ENCODE data around the gene STRC. TPM values are rescaled to one million over a fixed set of nuclear protein-coding genes. Genes with fewer than 3 reads are reported as not detected.
"Not testable (repeated sequence)": the region's sequence is repeated elsewhere in the genome, so short reads cannot be mapped to it uniquely, and the experiment has no call there.

STRC gene
- total RNA-seq, 1 donor from 2014 or later, result not detected

DNA sequence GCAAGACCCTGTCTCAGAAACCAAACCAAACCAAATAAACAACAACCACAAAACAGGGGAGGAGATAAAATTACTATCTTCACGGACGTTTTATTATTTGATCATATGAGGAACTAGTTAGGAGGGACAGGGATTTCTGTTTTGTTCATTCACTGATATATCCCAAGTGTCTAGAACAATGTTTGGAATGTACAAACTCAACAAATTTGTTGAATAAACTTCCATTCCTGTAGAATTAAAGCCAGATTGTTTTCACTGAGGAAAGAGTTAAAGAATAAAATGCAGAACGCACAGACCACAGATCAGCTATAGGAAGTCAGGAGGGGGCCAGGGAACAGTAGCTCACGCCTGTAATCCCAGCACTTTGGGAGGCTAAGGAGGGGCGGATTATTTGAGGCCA, 6.5 kb upstream of the STRC start:
- TF ChIP-seq, protein P1, sequence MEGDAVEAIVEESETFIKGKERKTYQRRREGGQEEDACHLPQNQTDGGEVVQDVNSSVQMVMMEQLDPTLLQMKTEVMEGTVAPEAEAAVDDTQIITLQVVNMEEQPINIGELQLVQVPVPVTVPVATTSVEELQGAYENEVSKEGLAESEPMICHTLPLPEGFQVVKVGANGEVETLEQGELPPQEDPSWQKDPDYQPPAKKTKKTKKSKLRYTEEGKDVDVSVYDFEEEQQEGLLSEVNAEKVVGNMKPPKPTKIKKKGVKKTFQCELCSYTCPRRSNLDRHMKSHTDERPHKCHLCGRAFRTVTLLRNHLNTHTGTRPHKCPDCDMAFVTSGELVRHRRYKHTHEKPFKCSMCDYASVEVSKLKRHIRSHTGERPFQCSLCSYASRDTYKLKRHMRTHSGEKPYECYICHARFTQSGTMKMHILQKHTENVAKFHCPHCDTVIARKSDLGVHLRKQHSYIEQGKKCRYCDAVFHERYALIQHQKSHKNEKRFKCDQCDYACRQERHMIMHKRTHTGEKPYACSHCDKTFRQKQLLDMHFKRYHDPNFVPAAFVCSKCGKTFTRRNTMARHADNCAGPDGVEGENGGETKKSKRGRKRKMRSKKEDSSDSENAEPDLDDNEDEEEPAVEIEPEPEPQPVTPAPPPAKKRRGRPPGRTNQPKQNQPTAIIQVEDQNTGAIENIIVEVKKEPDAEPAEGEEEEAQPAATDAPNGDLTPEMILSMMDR (IDR thresholded peaks at IDR 0.05), result no peak
- Histone ChIP-seq H3K36me3 (no peaks in the 10 kb centered on the region), H3K9me3 (no peaks in the 10 kb centered on the region), H3K27ac (no peak overlapping the region), H3K27me3 (no peaks in the 10 kb centered on the region), H3K4me1 (no peaks in the 10 kb centered on the region), H3K4me3 (no peak overlapping the region)
- intact Hi-C loops (cut with DNase I), result no loop called here
- DNase-seq (ENCODE audit: low spot score in 2 of 2), result no peak

DNA sequence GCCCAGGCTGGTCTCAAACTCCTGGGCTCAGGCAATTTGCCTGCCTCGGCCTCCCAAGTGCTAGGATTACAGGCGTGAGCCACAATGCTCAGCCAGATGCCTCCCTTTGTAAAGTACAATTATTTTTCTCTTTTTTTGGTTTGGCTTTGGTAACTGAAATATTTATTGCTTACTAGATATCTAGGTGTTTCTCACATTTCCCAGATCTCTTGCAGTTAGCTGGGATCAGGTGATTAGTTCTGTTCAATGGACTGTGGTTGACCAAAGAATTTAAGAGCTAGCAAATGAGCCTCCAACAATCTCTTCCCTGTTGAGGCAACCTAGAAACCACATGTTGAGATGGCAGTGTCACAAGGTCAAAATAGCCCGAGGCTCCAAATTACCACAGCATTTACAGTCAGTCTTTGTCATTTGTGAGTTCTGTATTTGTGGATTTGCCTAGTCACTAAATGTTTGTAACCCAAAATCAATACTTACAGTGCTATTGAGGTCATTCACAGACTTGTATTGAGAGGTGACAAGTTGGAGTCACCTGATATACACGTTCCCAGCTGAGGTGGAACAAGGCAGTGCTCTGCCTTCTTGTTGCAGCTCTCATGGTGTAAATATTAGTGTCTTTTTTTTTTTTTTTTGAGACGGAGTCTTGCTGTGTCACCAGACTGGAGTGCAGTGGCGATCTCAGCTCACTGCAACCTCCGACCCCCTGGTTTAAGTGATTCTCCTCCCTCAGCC, 3.6 kb upstream of the STRC start:
- H3K36me3 ChIP-seq; H3K4me3 ChIP-seq; H3K27me3 ChIP-seq; H3K4me1 ChIP-seq; DNase-seq (ENCODE audit: low spot score in 2 of 2); H3K27ac ChIP-seq; H3K9me3 ChIP-seq; intact Hi-C loops (cut with DNase I): not testable (repeated sequence)

DNA sequence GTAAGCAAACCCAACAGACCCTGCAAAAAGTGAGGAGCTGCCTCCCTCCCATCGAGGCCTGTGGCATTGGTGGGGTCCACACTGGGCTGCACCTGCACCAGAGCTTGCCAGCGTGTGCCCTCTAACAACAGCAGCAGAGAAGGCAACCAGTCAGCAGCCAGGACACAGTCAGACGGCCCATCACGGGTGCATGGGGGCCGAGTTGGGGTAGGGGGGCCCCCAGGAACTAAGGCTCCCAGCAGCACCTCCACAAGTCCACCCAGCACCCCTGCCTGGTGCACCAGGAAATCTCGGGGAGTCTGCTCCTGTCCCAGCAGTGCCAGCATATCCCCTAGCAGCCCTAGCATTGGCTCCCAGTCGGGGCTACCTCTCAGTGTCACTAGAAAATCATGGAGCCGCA, 850 bp downstream of the STRC start:
- DNase-seq (ENCODE audit: low spot score in 2 of 2); H3K27ac ChIP-seq; H3K36me3 ChIP-seq; H3K4me1 ChIP-seq; H3K9me3 ChIP-seq; intact Hi-C loops (cut with DNase I); H3K4me3 ChIP-seq; H3K27me3 ChIP-seq: not testable (repeated sequence)

DNA sequence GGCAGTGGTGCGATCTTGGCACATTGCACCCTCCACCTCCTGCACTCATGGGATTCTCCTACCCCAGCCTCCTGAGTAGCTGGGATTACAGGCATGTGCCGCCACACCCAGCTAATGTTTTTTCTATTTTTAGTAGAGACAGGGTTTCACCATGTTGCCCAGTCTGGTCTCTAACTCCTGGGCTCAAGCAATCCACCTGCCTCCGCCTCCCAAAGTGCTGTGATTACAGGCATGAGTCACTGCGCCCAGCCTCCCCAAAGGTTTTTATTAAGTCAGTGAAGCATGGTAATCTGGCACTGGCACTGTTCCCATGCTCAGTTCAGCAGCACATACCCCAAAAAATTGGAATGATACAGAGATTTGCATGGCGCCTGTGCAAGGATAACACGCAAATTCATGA, 16.4 kb downstream of the STRC start:
- H3K4me1 ChIP-seq; H3K9me3 ChIP-seq; DNase-seq (ENCODE audit: low spot score in 2 of 2); H3K36me3 ChIP-seq; H3K27ac ChIP-seq; H3K4me3 ChIP-seq; intact Hi-C loops (cut with DNase I); H3K27me3 ChIP-seq: not testable (repeated sequence)

DNA sequence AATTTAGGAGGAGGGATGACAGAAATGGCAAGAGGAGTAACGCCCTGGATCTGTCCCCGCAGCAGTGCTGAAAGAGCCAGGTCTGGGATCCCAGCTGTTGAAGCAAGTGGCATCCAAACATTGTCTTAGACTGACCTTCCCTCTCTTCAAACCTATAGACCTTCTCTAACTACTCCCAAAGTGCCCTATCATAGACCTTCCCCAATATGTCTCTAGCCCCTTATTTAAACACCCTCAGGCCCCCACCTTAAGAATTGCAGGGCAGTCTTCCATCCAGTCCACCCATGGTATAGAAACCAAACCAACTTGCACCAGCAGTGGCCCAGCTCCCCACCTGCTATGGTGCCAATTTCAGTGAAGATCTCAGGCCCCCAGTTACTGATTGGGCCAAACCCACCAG, 18.4 kb downstream of the STRC start:
- DNase-seq (ENCODE audit: low spot score in 2 of 2); H3K4me3 ChIP-seq; intact Hi-C loops (cut with DNase I); H3K4me1 ChIP-seq; H3K27ac ChIP-seq; H3K9me3 ChIP-seq; H3K36me3 ChIP-seq; H3K27me3 ChIP-seq: not testable (repeated sequence)

DNA sequence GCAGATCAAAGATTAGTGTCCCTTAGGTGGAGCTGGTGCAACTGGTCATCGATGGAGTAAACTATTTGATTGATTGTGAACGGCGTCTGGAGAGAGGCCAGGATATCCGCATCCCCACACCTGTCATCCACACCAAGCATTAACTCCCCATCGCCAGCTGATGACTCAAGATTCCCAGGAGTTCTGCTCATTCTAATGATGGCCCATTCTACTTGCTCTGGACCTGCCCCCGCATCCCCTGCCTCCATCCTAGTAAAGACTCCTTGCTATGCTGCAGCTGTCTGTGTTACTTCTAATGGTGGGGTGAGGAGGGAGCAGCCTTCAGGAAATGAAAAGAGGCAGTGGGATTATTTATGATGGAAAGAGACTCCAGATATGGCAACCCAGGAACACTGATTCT, 19.5 kb downstream of the STRC start:
- H3K9me3 ChIP-seq; H3K4me3 ChIP-seq; H3K27ac ChIP-seq; DNase-seq (ENCODE audit: low spot score in 2 of 2); intact Hi-C loops (cut with DNase I); H3K36me3 ChIP-seq; H3K4me1 ChIP-seq; H3K27me3 ChIP-seq: not testable (repeated sequence)

DNA sequence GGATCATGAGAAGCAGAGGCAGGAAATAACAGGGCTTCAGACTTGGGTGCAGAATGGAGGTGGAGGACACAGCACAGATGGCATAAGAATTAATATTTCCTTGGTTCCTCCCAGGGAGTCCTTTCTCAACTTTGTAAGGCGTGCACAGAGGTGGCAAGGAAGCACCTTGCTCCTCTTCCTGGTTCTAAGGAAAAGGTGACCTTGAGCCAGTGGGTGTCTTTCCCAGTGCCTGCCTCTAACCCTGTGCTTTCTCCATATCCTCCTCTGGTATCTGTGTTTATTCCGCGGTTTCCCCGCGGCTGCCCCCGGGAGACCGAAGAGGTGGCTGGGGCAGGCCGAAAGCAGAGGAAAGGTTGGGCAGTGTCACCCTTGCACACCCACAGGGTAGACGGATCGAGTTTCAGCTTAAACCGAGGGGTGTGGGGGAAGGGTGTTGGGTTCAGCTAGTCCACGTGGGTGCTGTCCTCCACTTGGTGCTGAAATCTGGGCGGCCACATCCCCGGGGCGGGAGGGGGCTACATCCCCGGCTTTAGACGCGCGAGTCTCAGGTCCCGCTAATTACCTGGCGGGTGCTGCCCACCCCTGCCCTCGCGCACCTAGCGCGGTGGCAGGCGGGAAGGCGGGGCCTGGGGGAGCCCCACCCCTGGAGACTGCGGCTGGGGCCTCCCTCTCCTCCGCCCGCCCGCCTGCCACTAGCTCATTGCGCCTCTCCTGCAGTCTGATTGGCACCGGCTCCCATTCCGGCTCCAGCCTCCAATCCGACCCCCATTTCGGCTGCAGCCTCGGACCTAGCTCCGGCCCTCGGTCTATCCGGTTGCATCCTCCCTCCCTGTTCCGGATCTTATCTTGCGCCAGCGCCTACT, 25.0 kb downstream of the STRC start, which contains the start of gene CKMT1B:
CKMT1B (plus strand) TSS at position 700 of the 863 bp plus-strand sequence. CDS start 192 bp downstream, outside the sequence.
- H3K4me1 ChIP-seq; H3K27ac ChIP-seq; H3K9me3 ChIP-seq; DNase-seq (ENCODE audit: low spot score in 2 of 2); H3K36me3 ChIP-seq; H3K4me3 ChIP-seq; H3K27me3 ChIP-seq; intact Hi-C loops (cut with DNase I): not testable (repeated sequence)

DNA sequence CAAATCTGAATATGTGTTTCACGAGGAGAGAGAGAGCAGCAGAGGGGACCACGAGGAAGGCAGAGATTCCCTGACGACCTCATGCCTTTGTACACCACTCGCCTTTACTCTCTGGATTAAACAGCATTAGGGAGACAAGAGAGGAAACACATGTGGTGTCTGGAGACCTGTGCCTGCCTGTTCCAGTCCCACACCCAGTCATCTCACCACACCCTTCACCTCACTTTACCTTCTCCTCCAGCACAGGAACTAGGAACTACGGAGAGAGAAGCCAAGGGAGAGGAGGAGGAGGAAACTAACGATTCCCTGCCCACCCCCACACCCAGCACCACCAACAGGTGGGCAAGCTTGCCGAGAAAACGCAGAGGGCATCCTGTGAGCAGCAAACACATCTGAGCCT, 25.8 kb downstream of the STRC start:
- H3K27me3 ChIP-seq; H3K4me3 ChIP-seq; H3K36me3 ChIP-seq; H3K4me1 ChIP-seq; intact Hi-C loops (cut with DNase I); H3K27ac ChIP-seq; H3K9me3 ChIP-seq; DNase-seq (ENCODE audit: low spot score in 2 of 2): not testable (repeated sequence)

DNA sequence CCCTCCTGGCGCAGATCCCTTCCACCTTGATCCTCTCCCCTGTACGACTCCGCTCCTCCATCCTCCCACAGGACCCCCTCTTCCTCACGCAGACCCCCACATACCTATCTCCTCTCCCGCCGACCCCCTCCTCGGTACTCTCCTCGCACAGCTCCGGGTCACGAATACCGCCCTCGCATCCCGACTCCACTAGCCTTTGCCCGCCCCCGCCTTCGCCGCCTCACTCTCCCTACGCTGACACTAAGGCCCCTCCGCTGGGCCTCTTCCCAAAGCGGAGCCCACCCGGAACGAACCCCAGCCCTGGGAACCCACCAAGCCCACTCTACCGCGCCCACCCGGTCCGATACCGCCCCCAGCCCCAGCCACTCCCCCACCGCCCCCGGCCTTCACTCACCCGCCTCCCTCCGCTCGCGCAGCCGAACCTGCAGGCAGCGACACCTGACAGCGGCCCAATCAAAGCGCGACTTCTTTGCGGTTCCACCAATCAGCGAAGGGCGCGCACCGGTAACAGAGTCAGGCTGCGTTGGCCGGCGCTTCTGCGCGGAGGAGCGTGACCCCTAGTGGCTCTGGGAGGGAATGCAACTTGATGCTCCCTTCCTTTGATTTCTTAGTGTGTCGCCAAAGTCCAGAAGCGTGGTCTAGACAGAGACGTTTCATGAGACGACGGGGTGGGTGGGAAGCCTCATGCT, 28.7 kb downstream of the STRC start, which contains the start of gene PPIP5K1:
PPIP5K1 (minus strand) TSS at position 431 of the 689 bp plus-strand sequence. CDS start 5,704 bp downstream, outside the sequence.
- H3K27ac ChIP-seq; H3K27me3 ChIP-seq; H3K4me1 ChIP-seq; DNase-seq (ENCODE audit: low spot score in 2 of 2); H3K36me3 ChIP-seq; H3K9me3 ChIP-seq; H3K4me3 ChIP-seq; intact Hi-C loops (cut with DNase I): not testable (repeated sequence)

DNA sequence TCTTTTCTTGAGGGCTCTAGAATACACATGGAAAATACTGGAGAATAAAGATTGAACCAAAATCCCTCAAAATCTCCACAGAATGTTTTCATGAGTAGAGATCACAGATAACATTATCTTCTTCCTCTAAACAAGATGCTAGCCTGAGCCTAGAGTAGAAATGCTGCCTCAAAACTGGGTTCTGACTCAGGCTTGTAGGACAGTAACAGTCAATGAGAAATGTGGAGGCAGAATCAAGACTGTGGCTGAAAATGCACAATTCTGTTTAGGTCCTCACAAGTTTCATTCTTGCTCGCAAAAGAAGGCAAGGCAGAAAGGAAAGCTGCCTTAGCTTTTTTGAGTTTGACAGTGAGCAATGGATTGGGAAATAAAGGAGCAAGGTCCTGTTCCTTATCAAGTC, 44.0 kb downstream of the STRC start:
- H3K27ac ChIP-seq; H3K36me3 ChIP-seq; H3K4me3 ChIP-seq; H3K4me1 ChIP-seq; DNase-seq (ENCODE audit: low spot score in 2 of 2); H3K9me3 ChIP-seq; H3K27me3 ChIP-seq; intact Hi-C loops (cut with DNase I): not testable (repeated sequence)

DNA sequence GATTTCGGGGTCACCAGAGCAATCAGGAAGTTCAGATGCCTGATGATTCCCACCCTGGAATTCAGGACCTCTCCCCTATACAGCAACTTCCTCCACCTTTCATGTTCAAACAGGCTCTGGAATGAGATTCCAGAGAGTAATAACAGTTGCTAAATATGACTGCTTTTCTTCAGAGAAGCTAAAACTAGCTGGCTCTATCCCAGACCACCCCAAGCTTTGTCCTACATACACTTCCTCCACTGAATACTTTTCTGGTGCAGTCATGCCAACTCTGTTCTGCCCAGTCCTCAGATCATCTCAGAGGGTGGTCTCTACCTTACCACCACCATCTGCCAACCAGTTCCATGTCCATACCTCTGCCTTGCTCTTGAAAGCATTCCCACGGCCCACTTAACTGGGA, 52.0 kb downstream of the STRC start:
- H3K36me3 ChIP-seq; intact Hi-C loops (cut with DNase I); H3K27ac ChIP-seq; H3K4me3 ChIP-seq; H3K27me3 ChIP-seq; H3K4me1 ChIP-seq; DNase-seq (ENCODE audit: low spot score in 2 of 2); H3K9me3 ChIP-seq: not testable (repeated sequence)

DNA sequence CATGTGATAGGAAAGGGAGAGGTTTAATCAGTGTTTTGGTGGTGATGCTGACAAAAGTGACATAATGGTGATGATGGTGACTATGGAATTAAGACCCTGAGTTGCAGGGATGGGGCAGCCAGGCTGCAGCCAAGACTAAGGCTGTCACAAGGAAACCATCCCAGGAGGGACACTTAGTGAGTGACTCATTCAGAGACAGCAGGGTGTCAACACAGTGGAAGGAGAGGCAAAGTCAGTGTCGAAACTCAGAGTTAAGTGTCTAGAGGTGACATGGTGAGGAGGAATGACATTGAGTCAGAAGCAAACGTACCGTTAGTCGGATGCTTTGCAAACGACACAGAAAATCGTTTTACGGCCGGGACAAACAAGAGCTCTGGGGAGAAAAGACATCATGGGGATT, 54.8 kb downstream of the STRC start:
- H3K9me3 ChIP-seq; intact Hi-C loops (cut with DNase I); DNase-seq (ENCODE audit: low spot score in 2 of 2); H3K27ac ChIP-seq; H3K36me3 ChIP-seq; H3K27me3 ChIP-seq; H3K4me3 ChIP-seq; H3K4me1 ChIP-seq: not testable (repeated sequence)

DNA sequence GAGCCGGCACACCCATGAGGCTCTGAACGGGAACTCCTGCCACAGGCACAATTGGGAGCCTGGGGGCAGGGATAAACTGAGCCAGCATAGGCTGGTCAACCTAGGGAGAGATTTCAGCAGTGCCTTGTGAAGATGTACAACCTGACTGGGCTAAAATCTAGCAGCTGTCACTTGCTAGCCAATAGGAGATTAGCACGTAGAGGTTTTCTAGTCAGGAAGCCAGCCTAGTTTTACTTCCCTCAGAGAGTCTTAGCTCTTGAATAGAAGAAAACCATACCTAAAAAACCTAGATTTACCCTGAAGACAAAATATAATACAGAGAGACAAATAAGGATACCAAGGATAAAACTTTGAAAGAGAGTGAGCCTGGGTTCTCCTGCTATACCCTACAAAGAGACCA, 55.8 kb downstream of the STRC start:
- H3K27ac ChIP-seq; H3K36me3 ChIP-seq; intact Hi-C loops (cut with DNase I); H3K4me3 ChIP-seq; H3K27me3 ChIP-seq; H3K9me3 ChIP-seq; DNase-seq (ENCODE audit: low spot score in 2 of 2); H3K4me1 ChIP-seq: not testable (repeated sequence)
